Cerebellar nuclear complex (tissue), 1 donor: ENCODE data around the gene SYT3.
A peak's percentile ranks its signal among the peaks of the same experiment; 100 is the strongest.

Experiments
- DNase-seq, 2 experiments: peaks; one replicate each; lab custom pipeline; 2025; lab: John Stamatoyannopoulos, UW

The SYT3 gene

GRCh38 chr19:50661766-50662650 lies 22.3 kb upstream of the SYT3 start:
- no peak for DNase-seq

DNA sequence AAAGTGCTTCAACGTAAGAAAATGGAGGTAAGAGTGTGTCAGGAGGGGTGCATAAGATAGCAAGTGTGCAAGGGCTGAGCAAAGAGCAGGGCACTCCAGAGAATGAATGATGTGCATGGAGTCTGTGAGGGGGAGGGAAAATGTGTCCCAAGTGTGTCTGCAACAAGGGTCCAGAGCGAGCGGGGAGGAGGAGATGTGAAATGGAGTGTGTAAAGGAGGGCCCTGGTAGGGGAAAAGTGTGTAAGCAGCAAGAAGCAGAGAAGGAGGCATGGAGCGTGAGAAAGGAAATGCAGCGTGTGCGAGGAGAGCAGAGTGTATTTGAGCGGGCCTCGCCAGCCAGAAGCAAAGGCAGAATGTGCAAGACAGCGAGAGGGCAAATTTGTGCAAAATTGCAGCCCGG lies 21.3 kb upstream of the SYT3 start:
- DNase-seq = no peak

GRCh38 chr19:50660088-50660366 lies 20.3 kb upstream of the SYT3 start:
- DNase-seq = no peak

- DNase-seq = no peak
Measured at GRCh38 chr19:50659318-50660087, 19.8 kb upstream of the SYT3 start.

DNA sequence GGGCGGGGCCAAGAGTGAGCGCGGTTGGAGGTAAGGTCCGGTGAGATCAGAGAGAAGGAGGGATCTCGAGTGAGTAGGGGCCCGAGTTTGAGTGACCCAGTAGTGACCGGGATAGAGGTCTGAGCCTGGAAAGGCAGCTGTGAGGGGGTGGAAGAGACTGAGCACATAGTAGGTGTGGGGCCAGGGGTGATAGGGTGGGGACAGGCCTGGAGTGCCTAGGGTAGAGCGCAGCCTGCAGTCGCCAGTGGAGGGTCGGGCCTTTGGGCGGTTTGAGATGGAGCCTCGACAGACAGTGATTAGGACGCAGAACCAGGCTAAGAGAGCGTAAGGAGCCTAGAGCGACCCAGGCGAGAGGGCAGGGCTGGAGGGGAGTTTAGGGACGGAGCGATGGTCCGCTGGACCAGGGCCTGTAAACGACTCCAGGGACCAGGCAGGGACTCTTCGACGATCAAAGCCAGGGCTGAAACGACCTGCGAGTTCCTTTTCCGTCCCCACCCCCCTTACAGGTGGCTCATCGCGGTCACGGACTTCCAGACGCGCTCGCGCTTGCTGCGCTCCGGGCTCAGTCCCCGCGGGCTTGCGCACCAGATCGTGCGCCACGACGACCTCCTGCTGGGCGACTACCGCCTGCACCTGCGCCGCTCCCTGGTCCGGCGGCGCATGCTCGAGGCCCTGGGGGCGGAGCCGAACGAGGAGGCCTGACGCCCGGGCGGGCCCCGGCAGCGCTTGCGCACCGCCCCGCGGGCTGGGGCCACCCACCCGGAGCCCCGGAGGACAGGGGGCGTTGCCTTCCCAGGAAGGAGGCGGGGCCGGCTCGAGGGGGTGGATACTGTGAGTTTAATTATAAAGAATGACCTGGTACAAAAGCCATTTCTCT lies 19.0 kb upstream of the SYT3 start:
- DNase-seq = peak in 1 of 2 experiments; percentile 67

DNA sequence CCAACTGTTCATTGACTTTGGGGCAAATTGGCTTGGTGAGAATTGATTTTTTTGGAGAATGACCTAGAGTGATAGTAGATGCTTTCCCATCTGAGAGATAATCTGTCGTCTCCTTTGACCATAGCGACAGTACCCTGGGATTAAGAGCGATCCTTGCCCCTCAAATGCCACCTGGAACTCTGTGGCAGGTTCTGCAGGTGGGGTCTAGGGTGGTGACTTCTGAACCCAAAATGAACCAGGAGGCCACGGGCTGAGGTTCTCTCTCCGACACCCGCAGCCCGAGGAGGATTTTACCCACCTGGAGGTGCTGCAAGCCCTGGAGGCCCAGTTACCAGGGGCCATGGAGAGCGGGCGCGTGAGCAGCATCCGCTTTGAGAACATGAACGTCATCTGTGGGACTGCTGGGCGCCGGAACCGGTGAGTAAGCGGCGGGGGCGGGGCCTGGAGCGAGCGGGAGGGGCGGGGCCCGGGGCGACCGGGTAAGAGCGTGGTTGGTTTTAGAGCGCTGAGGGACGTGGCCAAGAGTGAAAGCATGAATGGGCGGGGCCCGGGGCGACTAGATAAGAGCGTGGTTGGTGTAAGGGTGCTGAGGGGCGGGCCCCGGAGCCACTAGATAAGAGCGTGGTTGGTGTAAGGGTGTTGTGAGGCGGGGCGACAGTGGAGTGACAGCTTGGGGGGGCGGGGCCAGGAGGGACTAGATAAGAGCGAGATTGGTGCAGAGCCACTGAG lies 18.2 kb upstream of the SYT3 start:
- peak; percentile 98 to 99 for DNase-seq

DNA sequence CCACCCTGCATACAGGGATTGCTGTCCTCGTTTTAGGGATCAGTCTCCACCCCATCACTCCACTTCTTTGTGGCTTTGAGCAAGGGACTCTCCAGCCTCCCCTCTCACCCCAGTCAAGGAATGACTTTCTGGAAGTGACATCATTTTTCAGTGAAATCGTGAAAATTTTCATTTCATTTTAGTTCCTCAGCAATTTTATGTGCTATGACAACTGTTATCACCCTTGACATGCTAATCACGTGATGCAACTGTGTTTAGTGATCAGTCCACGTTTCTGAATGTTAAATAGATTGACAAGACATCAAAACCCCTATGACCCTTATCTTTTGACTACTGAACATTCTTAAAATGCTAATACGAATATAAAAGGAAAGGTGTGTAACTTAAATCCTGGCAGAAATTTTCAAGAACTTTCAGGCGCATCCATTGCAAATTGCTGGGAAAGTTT lies 17.6 kb upstream of the SYT3 start:
- DNase-seq = no peak

DNA sequence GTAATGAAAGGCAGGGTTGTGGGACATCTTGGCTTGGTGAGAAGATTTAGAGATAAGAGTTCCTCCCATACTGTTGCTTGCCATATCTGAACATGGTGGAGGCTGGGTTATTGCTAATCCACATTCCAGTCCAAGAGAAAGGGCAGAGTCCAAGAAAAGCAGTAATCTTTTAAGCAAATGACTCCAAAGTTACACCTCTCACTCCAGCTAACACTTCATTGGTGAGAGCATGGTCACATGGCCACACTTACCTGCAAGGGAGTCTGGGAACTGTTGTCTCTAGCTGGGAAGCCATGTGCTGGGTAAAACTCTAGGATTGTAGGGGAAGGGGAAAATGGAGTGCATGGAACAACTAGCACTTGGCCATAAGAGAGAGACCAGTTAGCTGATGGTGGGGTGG lies 15.2 kb upstream of the SYT3 start:
- DNase-seq = no peak

DNA sequence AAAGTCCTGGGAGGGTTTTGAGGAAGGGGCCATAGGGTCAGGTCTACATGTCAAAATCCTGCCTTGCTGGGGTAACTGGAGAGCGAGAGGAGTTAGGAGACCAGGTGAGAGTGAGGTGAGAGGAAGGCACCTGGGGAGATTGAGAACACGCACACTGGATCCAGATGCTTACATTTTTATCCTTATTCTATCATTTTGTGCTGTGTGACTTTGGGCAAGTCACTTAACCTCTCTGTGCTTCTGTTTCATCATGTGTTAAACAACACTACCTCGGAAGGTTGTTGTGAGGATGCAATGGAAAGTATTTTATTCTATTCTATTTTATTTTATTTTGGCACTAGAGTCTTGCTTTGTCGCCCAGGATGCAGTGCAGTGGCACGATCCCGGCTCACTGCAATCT lies 13.0 kb upstream of the SYT3 start:
- no peak for DNase-seq

DNA sequence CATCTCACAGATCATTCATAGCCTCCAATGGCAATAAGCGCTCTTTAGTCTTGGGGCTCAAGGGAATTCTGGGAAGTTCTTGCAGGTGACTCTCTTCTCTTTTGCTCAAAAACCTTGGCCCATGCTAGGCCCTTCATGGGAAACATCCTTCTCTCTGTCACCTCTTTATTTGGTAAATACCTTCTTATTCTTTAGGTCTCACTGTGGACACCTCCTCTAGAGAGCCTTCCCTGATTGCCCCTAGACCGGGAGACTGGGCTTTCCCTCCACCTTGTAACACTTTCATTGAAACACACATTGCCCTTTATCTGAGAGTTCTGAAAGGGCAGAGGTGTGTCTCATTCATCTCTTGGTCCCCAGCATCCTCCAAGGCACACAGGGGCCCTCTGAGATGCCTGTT lies 11.5 kb upstream of the SYT3 start:
- no peak for DNase-seq

DNA sequence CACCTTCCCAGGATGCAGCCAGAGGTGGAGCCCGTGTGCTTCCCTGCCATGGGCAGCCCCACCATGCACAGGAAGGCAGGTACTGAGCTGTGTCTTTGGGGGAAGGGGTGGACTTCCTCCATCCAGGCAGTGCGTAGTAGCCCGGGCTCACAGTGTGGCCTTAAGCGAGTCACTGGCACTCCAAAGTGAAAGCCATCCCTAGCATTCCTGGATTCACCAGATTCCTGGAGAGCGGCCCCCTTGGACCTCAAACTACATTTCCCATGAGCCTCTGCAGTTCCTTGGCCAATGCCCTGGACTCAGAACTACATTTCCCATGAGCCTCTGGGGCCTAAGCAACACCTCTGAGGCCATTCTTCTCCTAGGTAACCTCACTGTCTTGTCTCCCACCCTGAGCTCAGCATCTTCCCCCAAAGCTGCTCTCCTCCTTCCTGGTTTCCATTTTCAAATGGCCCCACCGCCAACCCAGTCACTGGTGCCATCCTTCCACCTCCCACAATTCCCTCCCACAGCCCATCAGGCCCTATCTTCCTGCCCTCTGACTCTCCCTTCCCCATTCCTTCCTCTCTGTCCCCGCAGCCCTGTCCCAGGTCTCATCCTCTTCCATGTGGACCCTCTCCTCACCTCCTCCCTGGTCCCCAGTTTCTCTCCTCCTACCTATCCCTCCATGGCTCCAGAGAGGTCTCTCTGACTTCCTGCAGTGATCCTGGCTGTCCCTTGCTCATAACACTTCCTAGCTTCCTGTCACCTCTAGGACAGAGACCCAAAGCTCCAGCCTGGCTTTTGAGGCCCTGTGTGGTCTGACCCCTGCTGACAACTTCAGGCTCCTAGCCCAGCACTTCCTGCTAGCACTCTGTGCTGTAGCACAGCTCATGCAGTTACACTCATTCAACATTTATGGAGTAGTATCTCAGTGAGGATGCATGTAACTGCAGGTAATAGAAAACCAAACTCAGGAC lies 10.0 kb upstream of the SYT3 start, which contains the start of gene C19orf81:
C19orf81 (plus strand) TSS at position 13 of the 959 bp plus-strand sequence; CDS start at position 13, 0 bp downstream.
- no peak for DNase-seq

DNA sequence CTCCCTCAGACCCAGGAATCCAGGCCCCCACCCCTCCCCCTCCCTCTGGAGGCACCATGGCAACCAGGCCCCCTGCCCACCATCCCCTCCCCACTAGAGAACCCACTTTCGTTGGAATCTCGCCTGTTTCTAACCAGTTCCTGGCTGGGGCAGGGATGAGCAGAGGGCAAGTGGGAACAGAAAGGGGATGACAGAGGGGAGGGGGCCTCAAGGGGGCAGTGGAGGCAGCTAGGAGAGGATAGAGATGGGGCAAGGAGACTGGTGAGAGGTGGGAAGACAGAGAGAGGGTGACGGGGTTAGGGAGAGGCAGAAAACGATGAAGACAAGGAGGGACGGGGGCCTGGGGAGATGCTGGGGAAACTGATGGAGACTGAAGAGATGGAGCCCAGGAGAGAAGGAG lies 9.0 kb upstream of the SYT3 start:
- no peak for DNase-seq

DNA sequence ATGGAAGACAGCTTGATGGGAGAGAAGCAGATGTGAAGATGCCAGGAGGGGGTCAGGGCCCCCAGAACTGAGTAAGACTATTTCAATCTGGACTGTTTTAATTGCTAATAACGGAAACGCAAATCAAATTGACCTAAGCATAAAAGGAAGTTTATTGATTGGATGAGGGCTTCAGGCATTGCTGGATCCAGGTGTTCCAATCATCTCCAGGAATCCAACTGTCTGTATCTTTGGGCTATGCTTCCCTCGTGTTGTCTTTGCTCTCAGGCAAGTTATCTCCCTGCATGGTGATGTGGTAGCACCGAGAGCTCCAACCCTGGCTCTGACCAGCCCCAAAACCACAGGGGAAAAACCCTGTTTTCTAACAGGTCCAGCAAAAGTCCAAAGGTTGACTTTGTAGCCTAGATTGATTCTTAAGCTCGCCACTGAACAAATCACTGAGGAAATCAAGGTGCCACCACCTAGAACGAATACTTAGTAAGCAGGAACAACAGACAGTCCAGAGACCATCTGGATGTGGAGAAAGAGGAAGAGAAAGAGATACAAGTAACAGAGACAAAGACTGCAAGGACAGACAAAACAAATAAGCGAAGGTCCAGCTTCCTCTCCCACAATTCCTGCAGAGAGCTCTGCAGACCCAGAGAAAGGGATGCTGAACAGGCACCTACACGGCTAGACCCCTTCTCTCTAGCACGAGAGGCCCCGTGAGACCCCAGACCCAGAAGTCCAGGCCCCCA lies 8.4 kb upstream of the SYT3 start:
- DNase-seq = no peak

GRCh38 chr19:50646074-50646807 lies 6.6 kb upstream of the SYT3 start:
- DNase-seq = no peak

DNA sequence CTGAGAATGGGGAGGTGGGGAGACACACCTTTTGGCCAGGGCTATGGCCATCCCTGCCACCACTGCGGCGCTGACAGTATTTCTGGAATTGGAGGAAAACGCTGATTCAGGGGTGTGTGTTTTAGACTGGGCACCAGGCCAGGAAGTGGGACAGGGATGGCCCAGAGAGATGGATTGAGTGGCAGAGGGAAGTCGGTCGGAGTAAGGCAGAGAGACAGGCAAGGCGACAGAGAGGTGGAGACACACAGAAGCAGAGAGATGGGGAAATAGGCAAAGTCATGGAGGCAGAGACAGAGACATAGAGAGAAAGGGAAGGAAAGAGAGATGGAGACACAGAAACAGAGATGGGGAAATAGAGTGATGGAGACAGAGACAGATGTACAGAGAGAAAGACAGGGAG lies 5.4 kb upstream of the SYT3 start:
- DNase-seq = no peak

DNA sequence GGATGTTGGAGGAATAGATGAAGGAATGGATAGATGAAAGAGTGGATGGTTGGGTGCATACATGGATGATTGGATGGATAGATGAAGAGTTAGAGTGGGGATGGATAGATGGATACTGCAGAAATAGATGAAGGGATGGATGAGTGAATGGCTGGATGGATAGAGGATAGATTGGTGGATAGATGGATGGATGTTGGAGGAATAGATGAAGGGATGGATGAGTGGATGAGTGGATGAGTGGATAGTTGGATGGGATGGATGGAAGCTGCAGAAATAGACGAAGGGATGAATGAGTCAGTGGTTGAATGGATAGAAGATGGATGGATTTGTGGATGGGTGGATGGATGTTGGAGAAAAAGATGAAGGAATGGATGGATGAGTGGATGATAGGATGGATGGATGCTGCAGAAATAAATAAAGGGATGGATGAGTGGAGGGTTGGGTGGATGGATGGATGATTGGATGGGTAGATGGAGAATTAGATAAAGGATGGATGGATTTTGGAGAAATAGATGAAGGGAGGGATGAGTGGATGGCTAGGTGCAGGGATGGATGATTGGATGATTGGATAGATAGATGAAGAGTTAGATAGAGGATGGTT lies 4.7 kb upstream of the SYT3 start:
- no peak for DNase-seq

DNA sequence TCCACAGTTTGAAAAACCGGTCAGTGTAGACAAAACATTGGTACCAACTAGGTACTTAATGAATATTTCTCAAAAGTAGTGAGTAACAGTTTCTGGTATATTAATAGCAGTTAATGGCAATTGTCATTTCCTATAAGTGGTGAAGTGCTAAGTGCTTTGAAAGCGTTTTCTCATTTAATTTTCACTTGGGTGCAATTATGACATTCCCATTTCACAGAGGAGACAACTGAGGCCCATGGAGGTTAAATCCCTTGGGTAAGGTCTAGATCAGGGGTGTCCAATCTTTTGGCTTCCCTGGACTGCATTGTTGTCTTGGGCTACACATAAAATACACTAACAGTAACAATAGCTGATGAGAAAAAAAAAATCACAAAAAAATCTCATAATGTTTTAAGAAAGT lies 687 bp upstream of the SYT3 start:
- DNase-seq = no peak

- DNase-seq = no peak
Measured at GRCh38 chr19:50638600-50638999, 1.1 kb downstream of the SYT3 start.
